OCI-LY3 (cell line): ENCODE results near the gene PARN.

Experiments used
- CTCF ChIP-seq: fragments of 200-600, 300-600 bp; sonication (generic); IDR thresholded peaks from 2 replicates; pipeline ENCODE4 v1.5.1; 2014; ENCODE audit warnings: antibody characterized with exemption, low read length, low read depth
- EZH2phosphoT487 ChIP-seq: fragments of 200-600 bp; shearing (Covaris generic); IDR thresholded peaks from 2 replicates; pipeline ENCODE4 v1.6.1; 2018; ENCODE audit warnings: antibody characterized with exemption, mixed run types, low read depth

DNA sequence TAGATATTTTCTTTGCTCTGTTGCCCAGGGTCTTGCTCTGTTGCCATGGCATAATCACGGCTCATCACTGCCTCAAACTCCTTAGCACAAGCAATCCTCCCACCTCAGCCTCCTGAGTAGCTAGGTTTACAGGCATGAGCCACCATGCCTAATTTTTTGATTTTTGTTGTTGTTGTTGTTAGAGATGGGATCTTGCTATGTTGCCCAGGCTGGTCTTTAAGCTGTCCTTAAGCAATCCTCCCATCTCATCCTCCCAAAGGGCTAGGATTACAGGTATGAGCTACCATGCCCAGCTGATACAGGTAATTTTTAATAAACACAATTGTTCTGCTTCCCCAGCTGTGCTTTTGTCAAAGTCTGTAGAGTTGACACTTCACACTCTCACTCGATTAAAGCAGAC, 159.3 kb downstream of the PARN start:
- no peak for TF ChIP-seq CTCF
- TF ChIP-seq EZH2phosphoT487, result no peak
